Neural cell (in vitro differentiated cells): ENCODE results near the gene PEA15. TPM values are rescaled to one million over a fixed set of nuclear protein-coding genes. Genes with fewer than 3 reads are reported as not detected.

Source experiments
- H2AFZ ChIP-seq: fragments of 200-600, 300-800 bp; sonication (generic), shearing (Covaris generic); 2 replicates; pipeline ENCODE4 v1.6.0; 2014; ENCODE audit warnings: low read depth, mild to moderate bottlenecking, antibody characterized with exemption, low read length, moderate library complexity
- H3F3A ChIP-seq: fragments of 200-600 bp; shearing (Covaris generic); 2 replicates; pipeline ENCODE4 v1.6.1; 2016; ENCODE audit warnings: mild to moderate bottlenecking, moderate library complexity, mixed read lengths, antibody characterized with exemption, low read length; ENCODE audit not compliant: insufficient read depth, poor library complexity, severe bottlenecking
- H3K27ac ChIP-seq: fragments of 200-600, 300-800 bp; sonication (generic), shearing (Covaris generic); 2 replicates; pipeline ENCODE4 v1.5.1; 2014; ENCODE audit warnings: mild to moderate bottlenecking, low read length, moderate library complexity
- H3K27me3 ChIP-seq: fragments of 300-800, 200-600 bp; sonication (generic), shearing (Covaris generic); 2 replicates; pipeline ENCODE4 v1.6.0; 2014; ENCODE audit warnings: mild to moderate bottlenecking, low read depth, low read length, moderate library complexity; ENCODE audit not compliant: insufficient read depth
- H3K36me3 ChIP-seq: fragments of 300-800, 200-600 bp; sonication (generic), shearing (Covaris generic); 2 replicates; pipeline ENCODE4 v1.5.1; 2014; ENCODE audit warnings: mild to moderate bottlenecking, antibody characterized with exemption, low read length, moderate library complexity; ENCODE audit not compliant: insufficient read depth
- H3K4me2 ChIP-seq: fragments of 300-800, 200-600 bp; sonication (generic), shearing (Covaris generic); 2 replicates; pipeline ENCODE4 v1.6.0; 2014; ENCODE audit warnings: mild to moderate bottlenecking, low read length
- H3K4me3 ChIP-seq: fragments of 300-800, 200-600 bp; sonication (generic), shearing (Covaris generic); 2 replicates; pipeline ENCODE4 v1.5.1; 2014; ENCODE audit warnings: mild to moderate bottlenecking, low read length, moderate library complexity
- H3K79me2 ChIP-seq: fragments of 200-600 bp; shearing (Covaris generic); replicated peaks from 2 replicates; pipeline ENCODE4 v1.6.0; 2014; ENCODE audit warnings: mild to moderate bottlenecking, low read length, moderate library complexity; ENCODE audit not compliant: insufficient read depth
- H3K9ac ChIP-seq: fragments of 300-800, 200-600 bp; sonication (generic), shearing (Covaris generic); 2 replicates; pipeline ENCODE4 v1.6.1; 2016; ENCODE audit warnings: mild to moderate bottlenecking, low read length, mixed read lengths
- H3K9me2 ChIP-seq: fragments of 200-600 bp; shearing (Covaris generic); 2 replicates; pipeline ENCODE4 v1.6.1; 2016; ENCODE audit warnings: mild to moderate bottlenecking, low read length, mixed read lengths; ENCODE audit not compliant: insufficient read depth
- H3K9me3 ChIP-seq: fragments of 200-600, 300-800 bp; sonication (generic), shearing (Covaris generic); 2 replicates; pipeline ENCODE4 v1.6.1; 2016; ENCODE audit warnings: mild to moderate bottlenecking, mixed run types, low read length, moderate library complexity, mixed read lengths
- H4K20me1 ChIP-seq: fragments of 200-600 bp; shearing (Covaris generic); 2 replicates; pipeline ENCODE4 v1.6.1; 2016; ENCODE audit warnings: mild to moderate bottlenecking, mixed run types; ENCODE audit not compliant: insufficient read depth
- EP300 ChIP-seq: fragments of 450-650 bp; conservative IDR thresholded peaks from 2 replicates; pipeline ENCODE4 v1.6.1; 2014; ENCODE audit warnings: antibody characterized with exemption, mild to moderate bottlenecking, moderate library complexity; ENCODE audit not compliant: poor library complexity, severe bottlenecking
- EZH2 ChIP-seq: fragments of 200-600, 300-800 bp; shearing (Covaris generic), sonication (generic); IDR thresholded peaks from 2 replicates; pipeline ENCODE4 v1.6.1; 2014; ENCODE audit warnings: antibody characterized with exemption, low read length, borderline replicate concordance, mild to moderate bottlenecking; ENCODE audit not compliant: insufficient read depth, poor library complexity, severe bottlenecking
- MXI1 ChIP-seq: fragments of 450-650 bp; conservative IDR thresholded peaks from 2 replicates; pipeline ENCODE4 v1.6.1; 2014; ENCODE audit warnings: antibody characterized with exemption, mild to moderate bottlenecking; ENCODE audit not compliant: poor library complexity, severe bottlenecking
- POLR2AphosphoS5 ChIP-seq: IDR thresholded peaks from 2 replicates; pipeline ENCODE4 v1.6.1; 2012
- RAD21 ChIP-seq: fragments of 450-650 bp; conservative IDR thresholded peaks from 2 replicates; pipeline ENCODE4 v1.6.1; 2014; ENCODE audit warnings: antibody characterized with exemption, mild to moderate bottlenecking, moderate library complexity
- REST ChIP-seq: IDR thresholded peaks from 2 replicates; pipeline ENCODE4 v1.6.1; 2012; ENCODE audit warnings: borderline replicate concordance
- SMC3 ChIP-seq: fragments of 450-650 bp; conservative IDR thresholded peaks from 2 replicates; pipeline ENCODE4 v1.6.1; 2014; ENCODE audit warnings: antibody characterized with exemption, mild to moderate bottlenecking, moderate library complexity; ENCODE audit not compliant: poor library complexity
- TAF1 ChIP-seq: IDR thresholded peaks from 2 replicates; pipeline ENCODE4 v1.6.1; 2012; ENCODE audit warnings: low read depth
- polyA plus RNA-seq: library from polyadenylated mRNA; depleted of rRNA; stranded (reverse); fragments of >200 nt; gene quantifications from 2 replicates; pipeline ENCODE4 v1.2.3, GENCODE V29; 2014
- TF ChIP-seq, protein P1 (sequence below): fragments of 450-650 bp; IDR thresholded peaks from 2 replicates; pipeline ENCODE4 v1.5.1; 2014; ENCODE audit warnings: antibody characterized with exemption, mild to moderate bottlenecking, moderate library complexity; ENCODE audit not compliant: poor library complexity, severe bottlenecking

Gene PEA15
- polyA plus RNA-seq, 1 donor from 2014 or later: 46.4 TPM

- Histone ChIP-seq H3K9ac (no peak overlapping the region), H3K79me2 (no peaks in the 10 kb centered on the region), H3K9me2 (no peaks in the 10 kb centered on the region), H3K36me3 (no peaks in the 10 kb centered on the region), H3K9me3 (no peaks in the 10 kb centered on the region), H4K20me1 (no peaks in the 10 kb centered on the region), H3K27ac (no peak overlapping the region), H3K4me2 (no peak overlapping the region), H3K4me3 (no peak overlapping the region), H3K27me3 (no peaks in the 10 kb centered on the region), H2AFZ (no peak overlapping the region), H3F3A (no peaks in the 10 kb centered on the region)
- TF ChIP-seq POLR2AphosphoS5: no peak
- TF ChIP-seq, protein P1, sequence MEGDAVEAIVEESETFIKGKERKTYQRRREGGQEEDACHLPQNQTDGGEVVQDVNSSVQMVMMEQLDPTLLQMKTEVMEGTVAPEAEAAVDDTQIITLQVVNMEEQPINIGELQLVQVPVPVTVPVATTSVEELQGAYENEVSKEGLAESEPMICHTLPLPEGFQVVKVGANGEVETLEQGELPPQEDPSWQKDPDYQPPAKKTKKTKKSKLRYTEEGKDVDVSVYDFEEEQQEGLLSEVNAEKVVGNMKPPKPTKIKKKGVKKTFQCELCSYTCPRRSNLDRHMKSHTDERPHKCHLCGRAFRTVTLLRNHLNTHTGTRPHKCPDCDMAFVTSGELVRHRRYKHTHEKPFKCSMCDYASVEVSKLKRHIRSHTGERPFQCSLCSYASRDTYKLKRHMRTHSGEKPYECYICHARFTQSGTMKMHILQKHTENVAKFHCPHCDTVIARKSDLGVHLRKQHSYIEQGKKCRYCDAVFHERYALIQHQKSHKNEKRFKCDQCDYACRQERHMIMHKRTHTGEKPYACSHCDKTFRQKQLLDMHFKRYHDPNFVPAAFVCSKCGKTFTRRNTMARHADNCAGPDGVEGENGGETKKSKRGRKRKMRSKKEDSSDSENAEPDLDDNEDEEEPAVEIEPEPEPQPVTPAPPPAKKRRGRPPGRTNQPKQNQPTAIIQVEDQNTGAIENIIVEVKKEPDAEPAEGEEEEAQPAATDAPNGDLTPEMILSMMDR: no peak
- no peak for TF ChIP-seq TAF1
- no peak for TF ChIP-seq SMC3
- TF ChIP-seq RAD21: no peak
- TF ChIP-seq MXI1: no peak
- TF ChIP-seq EP300: no peak
- TF ChIP-seq REST: no peak
- TF ChIP-seq EZH2: no peak
Measured at GRCh38 chr1:160186729-160187128, 18.5 kb upstream of the PEA15 start.

DNA sequence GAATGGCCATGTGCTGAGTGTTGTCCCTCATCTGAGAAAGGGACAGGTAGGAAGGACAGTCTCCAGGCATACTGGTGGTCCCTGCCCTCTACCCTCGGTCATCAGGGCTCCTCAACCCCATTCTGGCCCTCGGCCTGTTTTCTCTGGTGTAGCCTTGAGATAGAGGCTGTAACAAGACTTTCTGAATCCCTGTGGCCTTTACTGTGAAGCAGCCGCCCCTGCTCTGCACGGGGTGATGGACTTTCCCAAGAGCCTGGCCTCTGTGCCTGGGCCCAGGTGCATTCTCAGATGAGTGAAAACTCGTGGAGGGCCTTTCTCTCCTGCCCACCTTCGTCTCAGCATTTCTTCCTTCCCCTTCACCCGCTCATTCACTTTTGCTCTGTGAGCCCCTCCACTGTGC, 17.8 kb upstream of the PEA15 start:
- Histone ChIP-seq H3K27me3 (no peaks in the 10 kb centered on the region), H4K20me1 (no peaks in the 10 kb centered on the region), H3K9ac (no peak overlapping the region), H3K9me2 (no peaks in the 10 kb centered on the region), H3K79me2 (no peaks in the 10 kb centered on the region), H3K27ac (no peak overlapping the region), H2AFZ (no peak overlapping the region), H3K36me3 (no peaks in the 10 kb centered on the region), H3K9me3 (no peaks in the 10 kb centered on the region), H3K4me2 (no peak overlapping the region), H3K4me3 (no peak overlapping the region), H3F3A (no peaks in the 10 kb centered on the region)
- TF ChIP-seq EZH2 (no peak), MXI1 (no peak), RAD21 (no peak), TAF1 (no peak), EP300 (no peak), REST (no peak), POLR2AphosphoS5 (no peak), SMC3 (no peak)
- TF ChIP-seq, protein P1: no peak
